Lower lobe of right lung (tissue), 2 donors: ENCODE measurements around the gene CD244. TPM values are rescaled to one million over a fixed set of nuclear protein-coding genes. Genes with fewer than 3 reads are reported as not detected.

ENCODE experiments used
- ATAC-seq, 2 donors: fragments of 200-7000 bp; cut with Tn5 transposase; one replicate each; pipeline ENCODE4 v1.9.1; 2020 to 2022; ENCODE audit warnings: mild to moderate bottlenecking in 2 of 2, moderate library complexity in 2 of 2
- DNase-seq: peaks from one replicate; pipeline ENCODE4 v3.0.0-alpha.2; 2020
- H3K27ac ChIP-seq: fragments of 200-600 bp; one replicate; pipeline ENCODE4 v1.8.0; 2022
- H3K27me3 ChIP-seq: fragments of 200-600 bp; one replicate; pipeline ENCODE4 v1.8.0; 2022; ENCODE audit warnings: low read depth
- H3K36me3 ChIP-seq: fragments of 200-600 bp; one replicate; pipeline ENCODE4 v1.8.0; 2022; ENCODE audit warnings: mild to moderate bottlenecking
- H3K4me1 ChIP-seq: fragments of 200-600 bp; one replicate; pipeline ENCODE4 v1.8.0; 2022
- H3K4me3 ChIP-seq: fragments of 200-600 bp; one replicate; pipeline ENCODE4 v1.8.0; 2022; ENCODE audit warnings: mild to moderate bottlenecking
- H3K9me3 ChIP-seq: fragments of 200-600 bp; one replicate; pipeline ENCODE4 v1.8.0; 2022
- intact Hi-C: fragments of 100-400 bp; cut with DNase I; formaldehyde crosslinking; loops from one replicate; pipeline ENCODE4 v1.11.0; 2022
- total RNA-seq: library from RNA; stranded (reverse); fragmentation: NEBNext Ultra II Directional; extraction: Animal tissue kit (Norgen Biotek cat#: 25700); gene quantifications from one replicate; pipeline ENCODE4 v1.2.1, GENCODE V29; 2021
- TF ChIP-seq, protein P1 (sequence below): fragments of 200-600 bp; IDR thresholded peaks from one replicate; pipeline ENCODE4 v1.8.0; 2022; ENCODE audit warnings: antibody characterized with exemption, mild to moderate bottlenecking
- donor health status: DM: no; HTN: yes; CAD: no; lungs with severe emphysema.

The CD244 gene
- total RNA-seq, 1 donor from 2014 or later, result 4.5 TPM

GRCh38 chr1:160814856-160815255 lies 47.8 kb downstream of the CD244 start:
- Histone ChIP-seq H3K4me1 (no peaks in the 10 kb centered on the region), H3K27ac (no peak overlapping the region), H3K27me3 (no peaks in the 10 kb centered on the region), H3K36me3 (no peaks in the 10 kb centered on the region), H3K4me3 (no peak overlapping the region), H3K9me3 (no peaks in the 10 kb centered on the region)
- ATAC-seq, result no peak
- no peak for DNase-seq
- intact Hi-C loops, result no loop called here
- TF ChIP-seq, protein P1, sequence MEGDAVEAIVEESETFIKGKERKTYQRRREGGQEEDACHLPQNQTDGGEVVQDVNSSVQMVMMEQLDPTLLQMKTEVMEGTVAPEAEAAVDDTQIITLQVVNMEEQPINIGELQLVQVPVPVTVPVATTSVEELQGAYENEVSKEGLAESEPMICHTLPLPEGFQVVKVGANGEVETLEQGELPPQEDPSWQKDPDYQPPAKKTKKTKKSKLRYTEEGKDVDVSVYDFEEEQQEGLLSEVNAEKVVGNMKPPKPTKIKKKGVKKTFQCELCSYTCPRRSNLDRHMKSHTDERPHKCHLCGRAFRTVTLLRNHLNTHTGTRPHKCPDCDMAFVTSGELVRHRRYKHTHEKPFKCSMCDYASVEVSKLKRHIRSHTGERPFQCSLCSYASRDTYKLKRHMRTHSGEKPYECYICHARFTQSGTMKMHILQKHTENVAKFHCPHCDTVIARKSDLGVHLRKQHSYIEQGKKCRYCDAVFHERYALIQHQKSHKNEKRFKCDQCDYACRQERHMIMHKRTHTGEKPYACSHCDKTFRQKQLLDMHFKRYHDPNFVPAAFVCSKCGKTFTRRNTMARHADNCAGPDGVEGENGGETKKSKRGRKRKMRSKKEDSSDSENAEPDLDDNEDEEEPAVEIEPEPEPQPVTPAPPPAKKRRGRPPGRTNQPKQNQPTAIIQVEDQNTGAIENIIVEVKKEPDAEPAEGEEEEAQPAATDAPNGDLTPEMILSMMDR, result no peak

- no peaks in the 10 kb centered on the region for H3K27me3 ChIP-seq
- no peak overlapping the region for H3K4me3 ChIP-seq
- no peak for ATAC-seq
- no peaks in the 10 kb centered on the region for H3K9me3 ChIP-seq
- TF ChIP-seq, protein P1, result no peak
- no peak overlapping the region for H3K27ac ChIP-seq
- intact Hi-C loops, result no loop called here
- no peaks in the 10 kb centered on the region for H3K36me3 ChIP-seq
- no peaks in the 10 kb centered on the region for H3K4me1 ChIP-seq
- no peak for DNase-seq
Observed at GRCh38 chr1:160814316-160814715, 48.4 kb downstream of the CD244 start.

DNA sequence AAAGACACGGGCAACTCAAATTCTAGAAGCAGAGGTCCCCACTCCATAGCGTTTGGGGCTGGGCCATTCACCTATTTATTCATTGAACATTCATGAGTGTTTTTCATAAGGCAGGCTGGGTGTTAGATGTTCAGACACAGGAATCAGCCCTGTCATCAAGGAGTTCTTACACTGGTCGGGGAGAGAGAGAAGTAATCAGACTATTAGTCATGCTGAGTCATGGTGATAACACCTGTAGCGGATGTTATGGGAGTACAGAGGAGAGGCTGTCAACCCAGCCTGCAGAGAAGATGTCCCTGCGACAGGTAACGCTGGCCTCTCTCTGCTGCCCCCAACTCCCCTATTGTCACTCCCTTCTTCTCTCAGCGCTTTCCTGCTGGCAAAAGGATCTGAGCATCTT lies 49.5 kb downstream of the CD244 start:
- TF ChIP-seq, protein P1, result no peak
- H3K27ac ChIP-seq, result no peak overlapping the region
- ATAC-seq, result peak; percentile 11 to 54

GRCh38 chr1:160811147-160811546 lies 51.5 kb downstream of the CD244 start:
- Histone ChIP-seq H3K27ac (no peak overlapping the region), H3K36me3 (no peaks in the 10 kb centered on the region), H3K9me3 (peaks cover 5% of the 10 kb centered on the region), H3K4me1 (no peaks in the 10 kb centered on the region), H3K4me3 (no peak overlapping the region), H3K27me3 (no peaks in the 10 kb centered on the region)
- TF ChIP-seq, protein P1, result no peak
- DNase-seq, result no peak
- intact Hi-C loops, result no loop called here
- ATAC-seq, result no peak

More for the DNA sequence above, 49.5 kb downstream of the CD244 start:
- Histone ChIP-seq H3K27me3 (no peaks in the 10 kb centered on the region), H3K9me3 (no peaks in the 10 kb centered on the region), H3K4me3 (no peak overlapping the region), H3K36me3 (no peaks in the 10 kb centered on the region), H3K4me1 (no peaks in the 10 kb centered on the region)
- DNase-seq, result no peak
- intact Hi-C loops, result no loop called here

- Histone ChIP-seq H3K27ac (no peak overlapping the region), H3K4me3 (no peak overlapping the region), H3K4me1 (no peaks in the 10 kb centered on the region), H3K9me3 (peaks cover 6% of the 10 kb centered on the region), H3K36me3 (no peaks in the 10 kb centered on the region), H3K27me3 (no peaks in the 10 kb centered on the region)
- TF ChIP-seq, protein P1, result no peak
- intact Hi-C loops, result no loop called here
- no peak for DNase-seq
- no peak for ATAC-seq
Observed at GRCh38 chr1:160810486-160810885, 52.2 kb downstream of the CD244 start.

DNA sequence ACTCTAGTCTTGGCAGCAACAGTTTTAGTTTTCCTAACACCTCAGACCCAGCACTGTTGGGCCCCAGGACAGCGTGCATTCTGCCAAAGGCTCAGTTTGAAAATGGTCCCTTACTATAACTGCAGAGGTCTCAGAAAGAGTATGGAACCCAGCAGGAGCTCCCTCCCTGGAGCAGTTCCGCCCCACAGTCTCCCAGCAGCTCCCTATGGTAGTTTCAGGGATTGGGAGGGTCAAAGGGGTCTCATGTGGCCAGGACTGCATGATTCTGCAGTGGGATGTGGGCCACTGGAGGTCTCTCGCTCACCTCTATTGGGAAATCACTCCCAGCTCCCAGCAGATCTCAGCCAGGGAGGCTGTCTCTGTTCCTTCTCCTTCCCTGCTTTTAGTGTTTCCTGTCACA lies 54.4 kb downstream of the CD244 start:
- Histone ChIP-seq H3K4me3 (no peak overlapping the region), H3K4me1 (no peaks in the 10 kb centered on the region), H3K27me3 (no peaks in the 10 kb centered on the region), H3K9me3 (peaks cover 6% of the 10 kb centered on the region), H3K36me3 (no peaks in the 10 kb centered on the region), H3K27ac (no peak overlapping the region)
- TF ChIP-seq, protein P1, result no peak
- intact Hi-C loops, result no loop called here
- DNase-seq, result no peak
- ATAC-seq, result no peak
